ENCODE measurements around the gene CPT1B. TPM values are rescaled to one million over a fixed set of nuclear protein-coding genes. Genes with fewer than 3 reads are reported as not detected.
"Not testable (repeated sequence)": the region's sequence is repeated elsewhere in the genome, so short reads cannot be mapped to it uniquely, and the experiment has no call there.

The CPT1B gene
- total and polyA plus RNA-seq, 4 donors = 8.2 to 30.1 (median 17.8) TPM

DNA sequence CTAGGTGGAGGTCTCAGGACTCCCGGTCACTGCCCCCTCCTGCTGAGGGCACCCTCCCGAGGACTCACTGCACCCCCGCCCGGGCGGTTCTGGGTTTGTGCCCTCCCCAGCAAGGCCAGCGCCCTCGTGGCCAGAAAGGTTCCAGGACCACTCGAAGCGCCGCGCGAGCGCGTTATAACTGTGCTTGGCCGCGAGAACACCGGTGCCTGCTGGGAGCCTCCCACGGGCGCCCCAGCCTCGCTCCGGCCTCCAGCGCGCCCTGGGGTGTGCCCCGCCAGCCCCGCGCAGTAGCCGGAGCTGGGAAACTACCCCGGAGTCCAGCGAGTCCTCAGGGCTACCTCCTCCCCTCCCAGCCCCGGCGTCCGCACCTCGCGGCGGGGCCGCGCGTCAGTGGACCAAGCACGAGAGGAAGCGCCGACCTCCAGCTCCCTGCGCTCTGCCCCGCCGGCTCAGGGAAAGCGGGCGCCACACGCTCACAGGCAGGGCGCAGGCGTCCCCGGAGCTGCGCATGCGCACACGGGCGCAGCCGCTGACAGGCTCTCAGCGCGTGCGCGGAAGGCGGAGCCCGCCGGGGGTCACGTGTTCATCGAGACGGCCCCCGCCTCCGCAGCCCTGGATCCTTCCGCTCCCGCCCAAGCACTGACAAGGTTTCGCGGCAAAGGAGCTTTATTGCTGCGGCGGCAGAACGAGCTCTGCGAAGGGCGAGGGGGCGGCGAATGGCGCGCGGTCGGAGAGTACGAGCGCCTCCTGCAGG is 52.9 kb downstream of the CPT1B start, which contains the start of gene SCO2:
TSS of gene SCO2 (minus strand) at position 495 of the 754 bp plus-strand sequence. CDS start 1,187 bp downstream, outside the sequence.
- peaks cover 54% of the 10 kb centered on the region for H3K36me3 ChIP-seq (ENCODE audit: control insufficient read depth, insufficient read depth, low read length)
- peak within 1 kb of the TSS; percentile 85 for H3K27ac ChIP-seq (ENCODE audit: low read depth, low read length)
- under 1% methylated on average over 84 of the region's 84 CpGs for WGBS (ENCODE audit: insufficient coverage)
- H3K4me3 ChIP-seq (ENCODE audit: low read depth, low read length) = peak within 1 kb of the TSS; percentile 57
- DNase-seq (ENCODE audit: low read depth in 4 of 6, low spot score in 6 of 6) = peak; percentile 92 to 99 (median 96)
- no peaks in the 10 kb centered on the region for H3K9me3 ChIP-seq (ENCODE audit: control insufficient read depth, insufficient read depth, low read length)
- peaks cover 14% of the 10 kb centered on the region for H3K27me3 ChIP-seq (ENCODE audit: control insufficient read depth, insufficient read depth, low read length)
- peaks cover 41% of the 10 kb centered on the region for H3K4me1 ChIP-seq (ENCODE audit: control insufficient read depth, insufficient read depth, low read length)

DNA sequence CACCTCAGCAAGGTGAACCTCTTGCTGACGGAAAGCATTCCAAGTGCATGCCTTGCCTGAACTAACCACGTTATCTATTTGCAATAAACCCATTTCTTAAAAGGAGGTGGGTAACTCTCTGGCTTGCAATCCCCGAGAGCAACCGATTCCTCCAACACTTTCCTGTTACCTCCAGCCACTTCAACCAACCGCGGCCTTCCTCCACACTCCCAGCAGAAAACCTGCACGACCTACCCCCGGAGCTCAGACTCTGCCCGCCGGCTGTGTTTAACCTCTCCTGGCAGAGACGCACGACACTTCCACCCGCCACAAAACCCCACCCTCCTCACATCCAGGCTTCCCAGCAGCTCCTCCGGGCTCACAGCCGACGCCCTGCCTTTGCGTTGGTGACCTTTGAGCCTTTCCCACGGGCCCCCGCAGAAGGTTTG is 53.5 kb downstream of the CPT1B start:
- Histone ChIP-seq H3K9me3 (ENCODE audit: control insufficient read depth, insufficient read depth, low read length) (no peaks in the 10 kb centered on the region), H3K36me3 (ENCODE audit: control insufficient read depth, insufficient read depth, low read length) (peaks cover 60% of the 10 kb centered on the region), H3K27ac (ENCODE audit: low read depth, low read length) (no peak overlapping the region), H3K4me3 (ENCODE audit: low read depth, low read length) (peak overlapping the region; percentile 57), H3K27me3 (ENCODE audit: control insufficient read depth, insufficient read depth, low read length) (peaks cover 11% of the 10 kb centered on the region), H3K4me1 (ENCODE audit: control insufficient read depth, insufficient read depth, low read length) (peaks cover 38% of the 10 kb centered on the region)
- DNase-seq (ENCODE audit: low read depth in 4 of 6, low spot score in 6 of 6) = no peak
- WGBS (ENCODE audit: insufficient coverage) = 19% methylated on average over 19 of the region's 19 CpGs

DNA sequence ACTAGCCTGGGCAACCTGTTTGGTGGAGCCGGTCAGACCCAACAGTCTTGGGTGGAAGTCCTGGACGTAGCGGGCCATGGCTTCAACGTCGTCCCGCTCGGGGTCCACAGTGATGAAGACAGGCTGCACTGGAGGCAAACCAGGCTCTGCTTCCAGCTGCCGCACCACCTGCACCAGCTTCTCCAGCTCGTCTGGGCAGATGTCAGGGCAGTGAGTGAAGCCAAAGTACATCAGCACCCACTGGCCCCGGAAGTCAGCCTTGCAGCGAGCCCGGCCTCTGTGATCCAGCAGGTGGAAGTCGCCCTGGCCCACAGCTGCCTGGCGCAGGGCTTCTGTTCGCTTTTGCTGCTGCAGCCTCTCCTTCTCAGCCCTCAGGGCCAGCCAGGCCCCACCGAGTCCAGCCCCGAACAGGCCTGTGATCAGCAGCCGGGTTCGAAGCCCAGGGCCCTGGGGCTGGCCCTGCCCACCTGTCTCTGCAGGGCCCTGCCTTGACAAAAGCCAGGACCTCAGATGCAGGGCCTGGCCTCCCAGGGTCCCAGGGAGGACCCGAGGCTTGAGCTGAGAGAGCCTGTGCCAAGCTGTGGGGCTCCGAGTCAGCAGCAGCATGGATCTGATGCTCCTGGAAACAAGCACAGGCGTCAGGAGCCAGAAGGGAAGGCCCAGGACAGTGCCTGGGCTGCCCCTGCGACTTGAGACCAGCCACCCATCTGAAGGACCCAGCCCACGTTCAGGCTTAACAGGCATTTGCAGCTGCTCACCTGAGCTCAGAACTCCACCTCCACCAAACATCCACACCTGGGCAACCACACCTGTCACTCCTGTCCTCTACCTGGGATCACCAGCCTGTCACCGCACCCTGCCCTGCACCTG is 54.2 kb downstream of the CPT1B start:
- peaks cover 67% of the 10 kb centered on the region for H3K36me3 ChIP-seq (ENCODE audit: control insufficient read depth, insufficient read depth, low read length)
- WGBS (ENCODE audit: insufficient coverage) = 88% methylated on average over 25 of the region's 25 CpGs
- no peak for DNase-seq (ENCODE audit: low read depth in 4 of 6, low spot score in 6 of 6)
- peaks cover 5% of the 10 kb centered on the region for H3K27me3 ChIP-seq (ENCODE audit: control insufficient read depth, insufficient read depth, low read length)
- no peak overlapping the region for H3K4me3 ChIP-seq (ENCODE audit: low read depth, low read length)
- no peaks in the 10 kb centered on the region for H3K9me3 ChIP-seq (ENCODE audit: control insufficient read depth, insufficient read depth, low read length)
- no peak overlapping the region for H3K27ac ChIP-seq (ENCODE audit: low read depth, low read length)
- H3K4me1 ChIP-seq (ENCODE audit: control insufficient read depth, insufficient read depth, low read length) = peaks cover 32% of the 10 kb centered on the region

DNA sequence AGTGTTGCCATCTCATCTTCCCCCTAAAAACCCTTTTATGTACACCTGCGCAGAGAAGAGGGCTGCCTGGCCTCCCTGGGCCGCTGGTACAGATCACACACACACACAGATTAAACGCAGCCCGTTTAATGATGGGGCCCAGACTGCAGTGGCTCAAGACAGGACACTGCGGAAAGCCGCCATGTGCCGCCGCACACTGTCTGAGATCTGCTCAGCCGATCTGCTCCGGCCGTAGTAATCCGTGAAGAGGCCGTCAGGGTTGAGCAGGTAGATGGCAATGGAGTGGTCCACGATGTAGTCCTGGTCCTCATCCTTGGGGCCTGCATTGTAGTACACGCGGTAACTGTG is 54.8 kb downstream of the CPT1B start:
- 94% methylated on average over 16 of the region's 16 CpGs for WGBS (ENCODE audit: insufficient coverage)
- no peaks in the 10 kb centered on the region for H3K27me3 ChIP-seq (ENCODE audit: control insufficient read depth, insufficient read depth, low read length)
- no peaks in the 10 kb centered on the region for H3K9me3 ChIP-seq (ENCODE audit: control insufficient read depth, insufficient read depth, low read length)
- no peak overlapping the region for H3K4me3 ChIP-seq (ENCODE audit: low read depth, low read length)
- no peak for DNase-seq (ENCODE audit: low read depth in 4 of 6, low spot score in 6 of 6)
- H3K36me3 ChIP-seq (ENCODE audit: control insufficient read depth, insufficient read depth, low read length) = peaks cover 73% of the 10 kb centered on the region
- no peak overlapping the region for H3K27ac ChIP-seq (ENCODE audit: low read depth, low read length)
- peaks cover 31% of the 10 kb centered on the region for H3K4me1 ChIP-seq (ENCODE audit: control insufficient read depth, insufficient read depth, low read length)

DNA sequence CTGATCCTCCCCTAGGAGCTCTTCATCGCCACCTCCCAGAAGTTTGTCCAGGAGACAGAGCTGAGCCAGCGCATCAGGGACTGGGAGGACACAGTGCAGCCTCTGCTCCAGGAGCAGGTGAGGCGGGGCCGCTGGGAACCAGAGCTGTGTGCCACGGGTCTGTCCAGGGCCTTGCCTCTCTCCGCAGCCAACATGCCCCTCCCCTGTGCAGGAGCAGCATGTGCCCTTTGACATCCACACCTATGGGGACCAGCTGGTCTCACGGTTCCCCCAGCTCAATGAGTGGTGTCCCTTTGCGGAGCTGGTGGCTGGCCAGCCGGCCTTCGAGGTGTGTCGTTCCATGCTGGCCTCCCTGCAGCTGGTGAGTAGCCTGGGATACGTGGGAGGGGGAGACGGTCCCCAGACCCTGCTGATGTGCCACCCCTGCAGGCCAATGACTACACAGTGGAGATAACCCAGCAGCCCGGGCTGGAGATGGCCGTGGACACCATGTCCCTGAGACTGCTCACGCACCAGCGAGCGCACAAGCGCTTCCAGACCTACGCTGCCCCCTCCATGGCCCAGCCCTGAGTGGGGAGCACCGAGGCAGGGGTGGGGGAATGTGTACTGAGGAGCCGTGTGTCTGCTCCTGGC is 55.3 kb downstream of the CPT1B start:
- Histone ChIP-seq H3K4me1 (ENCODE audit: control insufficient read depth, insufficient read depth, low read length) (peaks cover 31% of the 10 kb centered on the region), H3K36me3 (ENCODE audit: control insufficient read depth, insufficient read depth, low read length) (peaks cover 74% of the 10 kb centered on the region), H3K27me3 (ENCODE audit: control insufficient read depth, insufficient read depth, low read length) (no peaks in the 10 kb centered on the region), H3K27ac (ENCODE audit: low read depth, low read length) (no peak overlapping the region), H3K4me3 (ENCODE audit: low read depth, low read length) (no peak overlapping the region), H3K9me3 (ENCODE audit: control insufficient read depth, insufficient read depth, low read length) (no peaks in the 10 kb centered on the region)
- 88% methylated on average over 20 of the region's 22 CpGs for WGBS (ENCODE audit: insufficient coverage)
- no peak for DNase-seq (ENCODE audit: low read depth in 4 of 6, low spot score in 6 of 6)

DNA sequence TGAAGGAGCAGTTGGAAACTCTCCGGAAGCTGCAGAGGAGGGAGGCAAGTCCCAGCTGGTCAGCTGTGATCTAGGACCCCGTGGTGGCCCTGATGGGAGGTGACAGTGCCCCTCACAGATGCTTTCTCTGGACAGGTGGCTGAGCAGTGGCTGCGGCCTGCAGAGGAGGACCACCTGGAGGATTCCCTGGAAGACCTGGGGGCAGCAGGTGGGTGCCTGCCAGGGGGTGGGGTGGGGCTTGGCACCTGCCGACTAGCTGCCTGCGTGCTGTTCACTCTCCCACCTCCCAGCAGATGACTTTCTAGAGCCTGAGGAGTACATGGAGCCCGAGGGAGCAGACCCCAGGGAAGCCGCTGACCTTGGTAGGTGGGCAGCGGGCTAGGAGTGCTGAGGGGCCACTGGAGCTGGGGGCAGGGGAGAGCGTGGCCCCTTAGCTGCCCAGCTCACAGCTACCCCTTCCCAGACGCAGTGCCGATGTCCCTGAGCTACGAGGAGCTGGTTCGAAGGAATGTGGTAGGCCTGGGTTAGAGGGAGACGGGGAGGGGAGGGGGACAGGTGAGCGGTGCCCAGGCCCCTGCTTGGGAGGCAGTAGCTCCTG is 55.9 kb downstream of the CPT1B start:
- DNase-seq (ENCODE audit: low read depth in 4 of 6, low spot score in 6 of 6) = no peak
- Histone ChIP-seq H3K9me3 (ENCODE audit: control insufficient read depth, insufficient read depth, low read length) (no peaks in the 10 kb centered on the region), H3K36me3 (ENCODE audit: control insufficient read depth, insufficient read depth, low read length) (peaks cover 76% of the 10 kb centered on the region), H3K27ac (ENCODE audit: low read depth, low read length) (no peak overlapping the region), H3K4me1 (ENCODE audit: control insufficient read depth, insufficient read depth, low read length) (peaks cover 26% of the 10 kb centered on the region), H3K27me3 (ENCODE audit: control insufficient read depth, insufficient read depth, low read length) (no peaks in the 10 kb centered on the region), H3K4me3 (ENCODE audit: low read depth, low read length) (no peak overlapping the region)
- WGBS (ENCODE audit: insufficient coverage) = 93% methylated on average over 6 of the region's 15 CpGs

DNA sequence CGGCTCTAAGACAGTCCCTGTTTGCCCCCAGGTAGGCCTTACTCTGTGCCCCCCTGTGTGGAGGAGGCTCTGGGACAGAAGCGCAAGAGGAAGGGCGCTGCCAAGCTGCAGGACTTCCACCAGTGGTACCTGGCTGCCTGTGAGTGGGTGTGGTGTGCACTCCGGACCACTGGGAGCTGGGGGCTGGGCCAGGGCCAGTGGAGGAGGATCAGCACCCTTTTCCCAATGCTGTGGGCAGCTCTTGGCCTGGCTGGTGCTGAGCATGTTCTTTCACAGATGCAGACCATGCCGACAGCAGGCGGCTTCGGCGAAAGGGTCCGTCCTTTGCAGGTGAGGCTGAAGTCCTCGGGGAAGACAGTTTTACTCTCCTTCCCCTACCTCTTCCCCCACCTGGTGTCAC is 56.5 kb downstream of the CPT1B start:
- H3K27ac ChIP-seq (ENCODE audit: low read depth, low read length) = no peak overlapping the region
- no peak for DNase-seq (ENCODE audit: low read depth in 4 of 6, low spot score in 6 of 6)
- H3K4me1 ChIP-seq (ENCODE audit: control insufficient read depth, insufficient read depth, low read length) = peaks cover 21% of the 10 kb centered on the region
- WGBS (ENCODE audit: insufficient coverage) = 94% methylated on average over 10 of the region's 10 CpGs
- H3K4me3 ChIP-seq (ENCODE audit: low read depth, low read length) = no peak overlapping the region
- peaks cover 82% of the 10 kb centered on the region for H3K36me3 ChIP-seq (ENCODE audit: control insufficient read depth, insufficient read depth, low read length)
- H3K9me3 ChIP-seq (ENCODE audit: control insufficient read depth, insufficient read depth, low read length) = no peaks in the 10 kb centered on the region
- no peaks in the 10 kb centered on the region for H3K27me3 ChIP-seq (ENCODE audit: control insufficient read depth, insufficient read depth, low read length)

DNA sequence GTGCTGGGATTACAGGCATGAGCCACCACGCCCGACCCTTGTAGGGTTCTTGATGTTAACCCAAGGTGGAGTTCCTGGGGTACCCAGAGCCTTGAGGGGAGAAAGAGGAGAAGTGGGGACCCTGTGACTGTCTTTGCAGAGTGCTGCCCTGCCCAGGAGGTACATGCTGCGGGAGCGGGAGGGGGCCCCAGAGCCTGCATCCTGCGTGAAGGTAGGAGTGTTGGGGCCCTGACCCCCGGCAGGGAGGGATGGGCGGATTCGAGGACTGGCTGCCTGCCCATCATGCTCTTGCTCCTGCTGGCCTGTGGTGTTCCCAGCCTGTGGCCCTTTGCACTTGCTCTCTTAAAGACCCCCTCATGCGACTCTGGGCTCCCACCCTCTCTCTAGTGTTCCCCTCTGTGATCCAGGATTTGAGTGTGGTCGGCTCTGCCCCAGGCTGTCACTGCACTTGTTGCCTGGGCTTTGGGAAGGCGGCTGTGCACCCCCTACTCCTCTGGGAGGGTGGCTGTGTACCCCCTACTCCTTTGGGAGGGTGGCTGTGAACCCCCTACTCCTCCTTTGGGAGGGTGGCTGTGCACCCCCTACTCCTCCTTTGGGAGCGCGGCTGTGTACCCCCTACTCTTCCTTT is 57.3 kb downstream of the CPT1B start:
- Histone ChIP-seq H3K4me1 (ENCODE audit: control insufficient read depth, insufficient read depth, low read length) (peaks cover 17% of the 10 kb centered on the region), H3K9me3 (ENCODE audit: control insufficient read depth, insufficient read depth, low read length) (no peaks in the 10 kb centered on the region), H3K27me3 (ENCODE audit: control insufficient read depth, insufficient read depth, low read length) (no peaks in the 10 kb centered on the region), H3K4me3 (ENCODE audit: low read depth, low read length) (no peak overlapping the region), H3K36me3 (ENCODE audit: control insufficient read depth, insufficient read depth, low read length) (peaks cover 89% of the 10 kb centered on the region), H3K27ac (ENCODE audit: low read depth, low read length) (no peak overlapping the region)
- 95% methylated on average over 13 of the region's 13 CpGs for WGBS (ENCODE audit: insufficient coverage)
- no peak for DNase-seq (ENCODE audit: low read depth in 4 of 6, low spot score in 6 of 6)

DNA sequence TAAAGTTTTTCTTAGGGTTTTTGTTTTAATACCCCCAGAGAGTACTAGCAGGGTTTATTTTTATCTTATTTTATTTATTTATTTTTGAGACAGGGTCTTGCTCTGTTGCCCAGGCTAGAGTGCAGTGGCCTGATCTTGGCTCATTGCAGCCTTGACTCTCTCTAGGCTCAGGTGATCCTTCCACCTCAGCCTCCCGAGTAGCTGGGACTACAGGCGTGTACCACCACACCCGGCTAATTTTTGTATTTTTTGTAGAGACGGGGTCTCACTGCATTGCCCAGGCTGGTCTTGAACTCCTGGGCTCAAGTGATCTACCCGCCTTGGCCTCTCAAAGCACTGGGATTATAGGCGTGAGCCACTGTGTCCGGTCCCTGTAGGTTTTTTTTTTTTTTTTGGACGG is 58.0 kb downstream of the CPT1B start:
- not testable (repeated sequence) for H3K27me3 ChIP-seq (ENCODE audit: control insufficient read depth, insufficient read depth, low read length); H3K4me3 ChIP-seq (ENCODE audit: low read depth, low read length); DNase-seq (ENCODE audit: low read depth in 4 of 6, low spot score in 6 of 6); H3K9me3 ChIP-seq (ENCODE audit: control insufficient read depth, insufficient read depth, low read length); H3K27ac ChIP-seq (ENCODE audit: low read depth, low read length)
- peaks cover 94% of the 10 kb centered on the region for H3K36me3 ChIP-seq (ENCODE audit: control insufficient read depth, insufficient read depth, low read length)
- 100% methylated on average over 7 of the region's 8 CpGs for WGBS (ENCODE audit: insufficient coverage)
- peaks cover 17% of the 10 kb centered on the region for H3K4me1 ChIP-seq (ENCODE audit: control insufficient read depth, insufficient read depth, low read length)
